ENCODE data around the gene RPL39.
"Not testable (repeated sequence)": the region's sequence is repeated elsewhere in the genome, so short reads cannot be mapped to it uniquely, and the experiment has no call there.

Gene RPL39

GRCh38 chrX:119750751-119751150, 40.7 kb downstream of the RPL39 start:
- 98% methylated on average over 12 of the region's 27 CpGs for WGBS
- not testable (repeated sequence) for H3K9me3 ChIP-seq (ENCODE audit: insufficient read depth, low read depth, low read length)

GRCh38 chrX:119750131-119750530, 41.3 kb downstream of the RPL39 start:
- not testable (repeated sequence) for H3K4me1 ChIP-seq (ENCODE audit: insufficient read depth, low read length); H3K36me3 ChIP-seq (ENCODE audit: insufficient read depth, low read length); H3K9me3 ChIP-seq (ENCODE audit: insufficient read depth, low read depth, low read length); H3K27ac ChIP-seq (ENCODE audit: low read depth, low read length); H3K27me3 ChIP-seq (ENCODE audit: insufficient read depth, low read length); H3K4me3 ChIP-seq (ENCODE audit: low read length); H3K9ac ChIP-seq (ENCODE audit: low read depth, low read length)
- 88% methylated on average over 7 of the region's 9 CpGs for WGBS

More at GRCh38 chrX:119750751-119751150, 40.7 kb downstream of the RPL39 start:
- H3K4me1 ChIP-seq (ENCODE audit: insufficient read depth, low read length); H3K36me3 ChIP-seq (ENCODE audit: insufficient read depth, low read length); H3K27me3 ChIP-seq (ENCODE audit: insufficient read depth, low read length); H3K27ac ChIP-seq (ENCODE audit: low read depth, low read length); H3K9ac ChIP-seq (ENCODE audit: low read depth, low read length); H3K4me3 ChIP-seq (ENCODE audit: low read length): not testable (repeated sequence)

- H3K36me3 ChIP-seq (ENCODE audit: insufficient read depth, low read length): no peaks in the 10 kb centered on the region
- no peaks in the 10 kb centered on the region for H3K27me3 ChIP-seq (ENCODE audit: insufficient read depth, low read length)
- H3K4me3 ChIP-seq (ENCODE audit: low read length): no peak overlapping the region
- no peaks in the 10 kb centered on the region for H3K4me1 ChIP-seq (ENCODE audit: insufficient read depth, low read length)
- no peaks in the 10 kb centered on the region for H3K9me3 ChIP-seq (ENCODE audit: insufficient read depth, low read depth, low read length)
- WGBS: 91% methylated on average over 2 of the region's 4 CpGs
- no peak overlapping the region for H3K9ac ChIP-seq (ENCODE audit: low read depth, low read length)
- H3K27ac ChIP-seq (ENCODE audit: low read depth, low read length): no peak overlapping the region
Observed at GRCh38 chrX:119745283-119745848, 46.1 kb downstream of the RPL39 start.

- WGBS: 93% methylated on average over 5 of the region's 5 CpGs
- no peaks in the 10 kb centered on the region for H3K27me3 ChIP-seq (ENCODE audit: insufficient read depth, low read length)
- H3K4me3 ChIP-seq (ENCODE audit: low read length): no peak overlapping the region
- H3K4me1 ChIP-seq (ENCODE audit: insufficient read depth, low read length): no peaks in the 10 kb centered on the region
- no peaks in the 10 kb centered on the region for H3K36me3 ChIP-seq (ENCODE audit: insufficient read depth, low read length)
- no peak overlapping the region for H3K27ac ChIP-seq (ENCODE audit: low read depth, low read length)
- no peak overlapping the region for H3K9ac ChIP-seq (ENCODE audit: low read depth, low read length)
- H3K9me3 ChIP-seq (ENCODE audit: insufficient read depth, low read depth, low read length): no peaks in the 10 kb centered on the region
Observed at GRCh38 chrX:119738742-119739141, 52.7 kb downstream of the RPL39 start.
